Measurements from ENCODE around the gene SPINK7. TPM values are rescaled to one million over a fixed set of nuclear protein-coding genes. Genes with fewer than 3 reads are reported as not detected.

Gene SPINK7
- total RNA-seq, 4 donors from 2014 or later, result not detected

GRCh38 chr5:148364343-148364742, 52.1 kb downstream of the SPINK7 start:
- no peak overlapping the region for H3K27ac ChIP-seq

More at GRCh38 chr5:148364343-148364742, 52.1 kb downstream of the SPINK7 start:
- Histone ChIP-seq H3K4me3 (no peak overlapping the region), H3K27me3 (no peaks in the 10 kb centered on the region), H3K36me3 (peaks cover 3 to 7% of the 10 kb centered on the region in 2 donors), H3K9me3 (peaks cover 0 to 13% (median 0%) of the 10 kb centered on the region in 3 donors), H3K4me1 (no peaks in the 10 kb centered on the region)
- DNase-seq, result no peak
- in situ Hi-C loops (cut with MboI; ENCODE audit: low sequenced_read_pairs in 4 of 4), result no loop called here
- intact Hi-C loops (cut with DNase I; ENCODE audit: low total_unique reads), result no loop called here
- ATAC-seq, result no peak
- no peak for TF ChIP-seq POLR2A (IDR thresholded peaks at IDR 0.05)

Other genes with a start within 250 kb of the SPINK7 start
- gene SPINK5, start 248.4 kb upstream of the SPINK7 start, total RNA-seq, result 1 to 10 TPM in 1 of 4 donors, under 1 TPM in 1, not detected in 2; 0.09 to 1.8 TPM
- gene SPINK14, start 143.9 kb upstream of the SPINK7 start, total RNA-seq, result not detected
- gene SPINK6, start 109.4 kb upstream of the SPINK7 start, total RNA-seq, result not detected
- not detected for gene MARCOL, start 73.9 kb upstream of the SPINK7 start, total RNA-seq
- gene SPINK13, start 43.6 kb upstream of the SPINK7 start, total RNA-seq, result not detected
- not detected for gene SPINK9, start 23.1 kb downstream of the SPINK7 start, total RNA-seq
- gene FBXO38, start 71.5 kb downstream of the SPINK7 start, total RNA-seq, result 10 to 100 TPM; 31.1 to 49.6 (median 34.1) TPM